AG04449 (cell line): ENCODE results near the gene ADAM23.

Experiments used
- CTCF ChIA-PET: fragments of 350-600 bp; formaldehyde crosslinking; extraction: SDS; loops from one replicate; lab custom pipeline; 2021; ENCODE audit warnings: antibody characterized with exemption; lab: Yijun Ruan, JAX
- POLR2A ChIA-PET: fragments of 400-600, 350-600 bp; formaldehyde crosslinking; extraction: SDS; loops from one replicate; lab custom pipeline; 2020; ENCODE audit warnings: antibody characterized with exemption, inconsistent platforms; lab: Yijun Ruan, JAX
- DNase-seq: peaks from one replicate; pipeline ENCODE4 v3.0.0-alpha.2; 2010; ENCODE audit warnings: low read depth, low spot score
- H3K4me3 ChIP-seq: 2 replicates; pipeline ENCODE4 v1.5.1; 2011; ENCODE audit warnings: low read depth, mild to moderate bottlenecking, control low read depth, low read length
- CTCF ChIP-seq: IDR thresholded peaks from one replicate; pipeline ENCODE4 v1.5.1; 2011; ENCODE audit warnings: mild to moderate bottlenecking, moderate library complexity, low read length, control low read depth, inconsistent platforms; ENCODE audit not compliant: insufficient read depth; ENCODE audit errors: missing control alignments

ADAM23 gene

DNA sequence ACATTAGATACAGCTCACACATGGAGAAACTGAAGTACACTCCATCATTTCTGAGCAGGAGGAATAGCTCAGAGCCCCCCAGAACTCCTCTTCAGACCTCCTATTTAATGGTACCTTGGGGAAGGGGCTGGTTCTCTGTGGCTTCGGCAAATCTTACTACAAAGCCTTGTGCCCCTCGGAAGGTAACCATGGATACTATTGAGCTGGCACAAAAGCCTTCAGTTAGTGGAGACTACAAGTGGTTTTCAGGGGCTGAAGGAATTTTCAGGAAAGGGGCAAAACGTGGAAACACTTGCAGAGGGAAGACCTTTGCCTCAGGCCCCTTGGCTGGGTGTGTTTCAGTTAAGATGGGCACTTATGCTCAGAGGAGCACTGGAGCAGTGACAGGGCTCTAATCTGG, 197.9 kb downstream of the ADAM23 start:
- H3K4me3 ChIP-seq: no peak overlapping the region
- no peak for TF ChIP-seq CTCF

DNA sequence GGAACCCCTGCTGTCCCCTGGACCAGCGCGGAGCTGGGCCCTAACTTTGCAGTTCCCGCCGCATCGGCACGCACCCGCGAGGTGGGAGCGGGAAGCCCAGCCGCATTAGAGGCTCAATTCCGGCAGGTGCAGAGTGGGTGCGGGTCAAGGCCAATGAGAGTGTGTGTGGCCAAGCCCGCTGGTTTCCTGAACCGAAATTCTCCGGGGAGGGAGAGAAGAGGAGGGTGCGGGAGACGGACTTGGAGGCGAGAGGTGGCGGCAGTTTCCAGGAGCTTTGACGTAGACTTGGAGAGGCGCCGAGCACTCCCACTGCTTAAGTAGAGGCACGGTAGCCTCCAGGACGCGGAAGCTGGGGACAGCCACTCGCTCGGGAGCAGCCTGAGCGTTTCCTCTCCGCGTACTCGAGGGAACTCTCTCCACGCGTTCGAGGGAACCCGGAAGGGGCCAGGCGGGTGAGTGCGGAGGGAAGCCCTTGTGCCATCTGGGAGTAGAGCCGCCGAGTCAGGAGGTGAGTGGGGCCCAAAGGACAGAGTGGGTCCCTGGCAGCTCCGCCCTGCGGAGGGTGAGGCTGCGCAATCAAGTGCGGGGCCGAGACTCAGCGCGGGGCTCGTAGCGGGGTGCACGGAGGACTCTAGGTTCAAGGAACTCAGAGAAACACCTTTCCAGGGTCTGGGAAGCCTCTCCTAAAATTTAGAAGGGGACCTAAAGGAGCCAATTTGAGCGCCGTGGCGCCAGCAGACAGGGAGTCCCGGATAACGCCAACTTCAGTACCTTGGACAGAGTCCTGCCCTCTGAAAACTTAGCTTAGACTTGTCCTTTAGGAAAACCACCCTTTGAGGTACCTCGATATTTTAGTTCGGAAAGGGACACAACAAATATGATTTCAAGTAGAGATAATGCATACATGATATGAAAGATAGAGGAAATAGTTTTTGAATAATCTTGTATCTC, 199.0 kb downstream of the ADAM23 start, which contains the start of gene FAM237A:
TSS of gene FAM237A (plus strand) at position 413 of the 951 bp plus-strand sequence. CDS start 1,750 bp downstream, outside the sequence.
- CTCF ChIA-PET: interaction anchor here (1.2 kb wide), 1 partner anchor 139 kb away, joined by 3 read pairs; no protein-coding TSS in a partner anchor
- no peak for DNase-seq

More for the DNA sequence above, 197.9 kb downstream of the ADAM23 start:
- no peak for DNase-seq
- ChIA-PET POLR2A (no interaction called here), CTCF (interaction anchor here (1.2 kb wide), 1 partner anchor 140 kb away, joined by 3 read pairs; no protein-coding TSS in a partner anchor)

DNA sequence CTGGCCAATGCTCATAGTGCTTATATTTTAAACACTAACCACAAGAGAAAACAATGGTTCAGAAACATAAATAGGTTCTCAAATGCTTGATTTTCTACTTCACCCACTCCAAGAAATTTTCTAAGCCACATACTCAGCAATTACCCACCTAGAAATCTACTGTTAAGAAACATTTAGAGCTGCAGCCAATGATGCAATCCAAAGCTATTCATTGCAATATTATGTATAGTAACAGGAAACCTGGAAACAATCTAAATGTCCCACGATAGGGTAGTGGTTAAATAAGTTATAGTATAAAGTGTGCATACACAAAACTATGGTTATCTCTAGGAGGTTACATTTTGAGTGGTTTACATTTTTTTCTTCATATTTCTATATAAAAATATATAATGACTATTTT, 204.7 kb downstream of the ADAM23 start:
- POLR2A ChIA-PET: no interaction called here

More for the DNA sequence above, 199.0 kb downstream of the ADAM23 start, which contains the start of gene FAM237A:
- no peak for TF ChIP-seq CTCF
- no peak within 1 kb of the TSS for H3K4me3 ChIP-seq
- POLR2A ChIA-PET: no interaction called here

DNA sequence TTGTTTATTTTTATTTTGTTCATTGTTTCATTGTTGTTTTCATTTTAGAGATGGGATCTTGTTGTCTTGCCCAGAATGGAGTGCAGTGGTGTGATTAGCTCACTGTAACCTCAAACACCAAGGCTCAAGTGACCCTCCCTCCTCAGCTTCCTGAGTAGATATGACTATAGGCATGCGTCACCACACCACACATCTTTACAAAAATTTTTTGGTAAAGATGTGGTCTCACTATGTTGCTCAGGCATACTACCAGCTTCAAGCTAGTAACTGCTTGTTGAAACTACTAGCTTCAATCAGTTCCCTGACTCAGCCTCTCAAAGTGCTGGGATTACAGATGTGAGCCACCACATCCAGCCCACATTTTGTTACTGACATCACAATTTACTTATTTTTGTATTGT, 213.8 kb downstream of the ADAM23 start:
- TF ChIP-seq CTCF: no peak
- CTCF ChIA-PET: no interaction called here
- no peak overlapping the region for H3K4me3 ChIP-seq
- POLR2A ChIA-PET: no interaction called here
- DNase-seq: no peak

More for the DNA sequence above, 204.7 kb downstream of the ADAM23 start:
- H3K4me3 ChIP-seq: no peak overlapping the region
- no peak for DNase-seq
- CTCF ChIA-PET: interaction anchor here (1.0 kb wide), 1 partner anchor 133 kb away, joined by 3 read pairs; no protein-coding TSS in a partner anchor
- no peak for TF ChIP-seq CTCF

- no peak for DNase-seq
- H3K4me3 ChIP-seq: no peak overlapping the region
- CTCF ChIA-PET: no interaction called here
- no peak for TF ChIP-seq CTCF
- POLR2A ChIA-PET: no interaction called here
Measured at GRCh38 chr2:206665251-206665650, 221.9 kb downstream of the ADAM23 start.
